ENCODE measurements around the gene KLHL6. TPM values are rescaled to one million over a fixed set of nuclear protein-coding genes. Genes with fewer than 3 reads are reported as not detected.

KLHL6 gene
- total RNA-seq, 1 donor from 2014 or later: 0.11 TPM

DNA sequence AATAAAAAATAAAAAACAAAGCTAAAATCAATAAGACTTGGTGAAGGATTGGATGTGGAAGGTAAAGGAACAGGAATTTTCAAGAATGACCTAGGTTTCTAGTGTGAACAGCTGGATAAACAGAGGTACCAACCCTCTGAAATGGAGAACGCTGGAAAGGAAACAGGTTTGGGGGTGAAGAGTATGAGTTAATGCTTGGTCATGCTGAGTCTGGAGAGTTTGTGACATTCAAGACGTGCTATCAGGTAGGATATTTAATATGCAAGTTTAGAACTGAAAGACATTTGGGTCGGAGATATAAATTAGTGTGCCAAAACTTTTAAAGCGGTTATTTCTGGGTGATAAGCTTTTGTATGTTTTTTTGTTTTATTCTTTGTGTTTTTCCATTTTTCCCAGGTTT, 11.4 kb upstream of the KLHL6 start:
- Histone ChIP-seq H3K27ac (ENCODE audit: low read depth, low read length) (no peak overlapping the region), H3K4me3 (ENCODE audit: insufficient read depth, low read depth, low read length) (no peak overlapping the region), H3K36me3 (ENCODE audit: insufficient read depth, low read length) (no peaks in the 10 kb centered on the region), H3K9me3 (ENCODE audit: insufficient read depth, low read depth, low read length) (no peaks in the 10 kb centered on the region), H3K4me1 (ENCODE audit: insufficient read depth, low read length) (no peaks in the 10 kb centered on the region), H3K9ac (ENCODE audit: low read length) (no peak overlapping the region), H2AFZ (ENCODE audit: low read depth, low read length) (no peak overlapping the region), H3K79me2 (ENCODE audit: insufficient read depth, low read length) (no peaks in the 10 kb centered on the region), H3K4me2 (ENCODE audit: low read length) (no peak overlapping the region), H4K20me1 (ENCODE audit: insufficient read depth, low read length) (no peaks in the 10 kb centered on the region), H3K27me3 (ENCODE audit: insufficient read depth, low read length) (no peaks in the 10 kb centered on the region)
- no peak for FAIRE-seq
- peaks cover 2% of the 10 kb centered on the region for H3K9me3 Mint-ChIP-seq (ENCODE audit: unreplicated experiment)
- H3K27ac Mint-ChIP-seq (ENCODE audit: unreplicated experiment): no peak overlapping the region
- H3K27me3 Mint-ChIP-seq (ENCODE audit: low read depth, unreplicated experiment): no peaks in the 10 kb centered on the region
- H3K4me1 Mint-ChIP-seq (ENCODE audit: low read depth, unreplicated experiment): peaks cover 2% of the 10 kb centered on the region
- TF ChIP-seq EZH2 (IDR thresholded peaks at IDR 0.05; ENCODE audit: insufficient read depth, low read length): no peak
- TF ChIP-seq, protein P1, sequence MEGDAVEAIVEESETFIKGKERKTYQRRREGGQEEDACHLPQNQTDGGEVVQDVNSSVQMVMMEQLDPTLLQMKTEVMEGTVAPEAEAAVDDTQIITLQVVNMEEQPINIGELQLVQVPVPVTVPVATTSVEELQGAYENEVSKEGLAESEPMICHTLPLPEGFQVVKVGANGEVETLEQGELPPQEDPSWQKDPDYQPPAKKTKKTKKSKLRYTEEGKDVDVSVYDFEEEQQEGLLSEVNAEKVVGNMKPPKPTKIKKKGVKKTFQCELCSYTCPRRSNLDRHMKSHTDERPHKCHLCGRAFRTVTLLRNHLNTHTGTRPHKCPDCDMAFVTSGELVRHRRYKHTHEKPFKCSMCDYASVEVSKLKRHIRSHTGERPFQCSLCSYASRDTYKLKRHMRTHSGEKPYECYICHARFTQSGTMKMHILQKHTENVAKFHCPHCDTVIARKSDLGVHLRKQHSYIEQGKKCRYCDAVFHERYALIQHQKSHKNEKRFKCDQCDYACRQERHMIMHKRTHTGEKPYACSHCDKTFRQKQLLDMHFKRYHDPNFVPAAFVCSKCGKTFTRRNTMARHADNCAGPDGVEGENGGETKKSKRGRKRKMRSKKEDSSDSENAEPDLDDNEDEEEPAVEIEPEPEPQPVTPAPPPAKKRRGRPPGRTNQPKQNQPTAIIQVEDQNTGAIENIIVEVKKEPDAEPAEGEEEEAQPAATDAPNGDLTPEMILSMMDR (IDR thresholded peaks at IDR 0.05; ENCODE audit: insufficient read depth, low read depth, low read length): no peak
- no peak overlapping the region for H3K4me3 Mint-ChIP-seq (ENCODE audit: unreplicated experiment)
- H3K36me3 Mint-ChIP-seq (ENCODE audit: low read depth, unreplicated experiment): no peaks in the 10 kb centered on the region
- no peak for DNase-seq (ENCODE audit: low read depth)

DNA sequence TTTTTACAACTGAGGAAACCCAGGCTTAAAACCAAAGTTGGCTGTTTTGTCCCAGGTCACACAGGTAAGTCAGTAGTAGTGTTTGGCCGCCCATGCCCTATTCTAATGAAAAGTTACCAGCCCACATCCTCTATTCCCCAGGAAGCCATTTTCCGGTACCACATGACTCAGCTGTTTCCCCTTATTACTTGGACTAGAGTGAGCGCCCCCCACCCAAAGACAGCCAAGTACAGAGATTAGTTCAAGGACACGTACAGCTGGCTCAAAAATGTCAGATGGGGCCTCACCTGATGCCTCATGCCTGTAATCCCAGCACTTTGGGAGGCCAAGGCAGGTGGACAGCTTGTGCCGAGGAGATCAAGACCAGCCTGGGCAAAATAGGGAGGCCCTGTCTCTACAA, 8.5 kb upstream of the KLHL6 start:
- Mint-ChIP-seq H3K4me3 (ENCODE audit: unreplicated experiment) (no peak overlapping the region), H3K4me1 (ENCODE audit: low read depth, unreplicated experiment) (peaks cover 2% of the 10 kb centered on the region), H3K9me3 (ENCODE audit: unreplicated experiment) (peaks cover 2% of the 10 kb centered on the region), H3K36me3 (ENCODE audit: low read depth, unreplicated experiment) (no peaks in the 10 kb centered on the region), H3K27me3 (ENCODE audit: low read depth, unreplicated experiment) (no peaks in the 10 kb centered on the region), H3K27ac (ENCODE audit: unreplicated experiment) (no peak overlapping the region)
- H3K9me3 ChIP-seq (ENCODE audit: insufficient read depth, low read depth, low read length): no peaks in the 10 kb centered on the region
- H3K4me3 ChIP-seq (ENCODE audit: insufficient read depth, low read depth, low read length): no peak overlapping the region
- no peaks in the 10 kb centered on the region for H3K4me1 ChIP-seq (ENCODE audit: insufficient read depth, low read length)
- no peak overlapping the region for H3K4me2 ChIP-seq (ENCODE audit: low read length)
- no peak for TF ChIP-seq EZH2 (IDR thresholded peaks at IDR 0.05; ENCODE audit: insufficient read depth, low read length)
- TF ChIP-seq, protein P1 (IDR thresholded peaks at IDR 0.05; ENCODE audit: insufficient read depth, low read depth, low read length): no peak
- H3K27ac ChIP-seq (ENCODE audit: low read depth, low read length): no peak overlapping the region
- FAIRE-seq (no peak), DNase-seq (ENCODE audit: low read depth) (no peak)
- H4K20me1 ChIP-seq (ENCODE audit: insufficient read depth, low read length): no peaks in the 10 kb centered on the region
- no peak overlapping the region for H3K9ac ChIP-seq (ENCODE audit: low read length)
- no peak overlapping the region for H2AFZ ChIP-seq (ENCODE audit: low read depth, low read length)
- no peaks in the 10 kb centered on the region for H3K36me3 ChIP-seq (ENCODE audit: insufficient read depth, low read length)
- H3K27me3 ChIP-seq (ENCODE audit: insufficient read depth, low read length): no peaks in the 10 kb centered on the region
- no peaks in the 10 kb centered on the region for H3K79me2 ChIP-seq (ENCODE audit: insufficient read depth, low read length)

DNA sequence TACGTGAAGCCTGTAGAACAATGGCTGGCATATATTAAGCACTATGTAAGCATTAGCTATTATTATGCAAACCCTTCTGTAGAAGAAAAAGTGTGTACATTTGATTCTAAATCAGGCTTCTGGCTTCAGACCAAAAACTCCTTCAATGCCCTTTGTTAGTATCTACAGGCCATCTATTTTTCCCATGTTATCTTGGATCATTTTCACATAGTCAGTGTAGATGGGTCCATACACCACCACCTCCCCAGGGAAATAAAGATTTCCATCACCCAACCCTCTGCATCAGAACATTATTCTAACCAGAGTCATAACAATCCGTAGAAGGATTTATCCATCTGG, 8.0 kb upstream of the KLHL6 start:
- Mint-ChIP-seq H3K4me1 (ENCODE audit: low read depth, unreplicated experiment) (peaks cover 2% of the 10 kb centered on the region), H3K9me3 (ENCODE audit: unreplicated experiment) (peaks cover 2% of the 10 kb centered on the region), H3K36me3 (ENCODE audit: low read depth, unreplicated experiment) (no peaks in the 10 kb centered on the region), H3K4me3 (ENCODE audit: unreplicated experiment) (no peak overlapping the region), H3K27ac (ENCODE audit: unreplicated experiment) (peak overlapping the region; percentile 27), H3K27me3 (ENCODE audit: low read depth, unreplicated experiment) (no peaks in the 10 kb centered on the region)
- H3K36me3 ChIP-seq (ENCODE audit: insufficient read depth, low read length): no peaks in the 10 kb centered on the region
- no peak for DNase-seq (ENCODE audit: low read depth)
- no peak for FAIRE-seq
- no peak overlapping the region for H3K4me3 ChIP-seq (ENCODE audit: insufficient read depth, low read depth, low read length)
- no peak overlapping the region for H2AFZ ChIP-seq (ENCODE audit: low read depth, low read length)
- H3K9me3 ChIP-seq (ENCODE audit: insufficient read depth, low read depth, low read length): no peaks in the 10 kb centered on the region
- H3K27me3 ChIP-seq (ENCODE audit: insufficient read depth, low read length): no peaks in the 10 kb centered on the region
- H3K4me1 ChIP-seq (ENCODE audit: insufficient read depth, low read length): no peaks in the 10 kb centered on the region
- H3K9ac ChIP-seq (ENCODE audit: low read length): no peak overlapping the region
- H3K79me2 ChIP-seq (ENCODE audit: insufficient read depth, low read length): no peaks in the 10 kb centered on the region
- no peak for TF ChIP-seq EZH2 (IDR thresholded peaks at IDR 0.05; ENCODE audit: insufficient read depth, low read length)
- TF ChIP-seq, protein P1 (IDR thresholded peaks at IDR 0.05; ENCODE audit: insufficient read depth, low read depth, low read length): no peak
- no peak overlapping the region for H3K27ac ChIP-seq (ENCODE audit: low read depth, low read length)
- H4K20me1 ChIP-seq (ENCODE audit: insufficient read depth, low read length): no peaks in the 10 kb centered on the region
- H3K4me2 ChIP-seq (ENCODE audit: low read length): no peak overlapping the region

All from astrocyte (in vitro differentiated cells and primary cell).